ENCODE results near the gene KIAA0753.

GRCh38 chr17:6545291-6545690 lies 95.2 kb downstream of the KIAA0753 start:
- TF ChIP-seq POLR2AphosphoS5 (IDR thresholded peaks at IDR 0.05) (no peak), CTCF (IDR thresholded peaks at IDR 0.05) (no peak)

Measured in gastroesophageal sphincter (tissue), 3 donors.